ENCODE data around the gene GOLT1A. TPM values are rescaled to one million over a fixed set of nuclear protein-coding genes. Genes with fewer than 3 reads are reported as not detected.

The GOLT1A gene
- total and polyA plus RNA-seq, 4 donors: 14.1 to 103 (median 52.7) TPM

- no peak for TF ChIP-seq JUND (IDR thresholded peaks at IDR 0.05)
- TF ChIP-seq RXRA (IDR thresholded peaks at IDR 0.05): no peak
- TF ChIP-seq ATF3 (IDR thresholded peaks at IDR 0.05): no peak
- no peak for TF ChIP-seq MAX (IDR thresholded peaks at IDR 0.05)
- no peak for TF ChIP-seq SP1 (IDR thresholded peaks at IDR 0.05)
- no peak for TF ChIP-seq ZBTB33 (IDR thresholded peaks at IDR 0.05)
- Histone ChIP-seq H3K9ac (ENCODE audit: low read depth in 1 of 2, low read length in 2 of 2) (no peak overlapping the region), H3K27me3 (ENCODE audit: control insufficient read depth in 4 of 4, insufficient read depth in 4 of 4, low read length in 3 of 4) (no peaks in the 10 kb centered on the region), H3K4me1 (ENCODE audit: control insufficient read depth in 4 of 4, insufficient read depth in 4 of 4, low read length in 3 of 4) (peaks cover 0 to 7% (median 3%) of the 10 kb centered on the region in 4 donors), H3K36me3 (ENCODE audit: control insufficient read depth in 4 of 4, insufficient read depth in 3 of 4, low read depth in 1 of 4, low read length in 3 of 4) (peaks cover 3 to 51% (median 34%) of the 10 kb centered on the region in 4 donors), H3K27ac (ENCODE audit: low read depth in 1 of 2, low read length in 2 of 2) (no peak overlapping the region), H3K4me3 (ENCODE audit: low read depth in 1 of 3, low read length in 3 of 3) (no peak overlapping the region), H3K9me3 (ENCODE audit: control insufficient read depth in 4 of 4, low read length in 3 of 4) (no peaks in the 10 kb centered on the region)
- no peak for DNase-seq (ENCODE audit: low spot score)
Observed at GRCh38 chr1:204232526-204232925, 18.7 kb upstream of the GOLT1A start.

- WGBS: 96% methylated on average over 14 of the region's 14 CpGs
- H3K27ac ChIP-seq (ENCODE audit: low read depth in 1 of 2, low read length in 2 of 2): no peak overlapping the region
- peaks cover 3 to 42% (median 31%) of the 10 kb centered on the region in 4 donors for H3K36me3 ChIP-seq (ENCODE audit: control insufficient read depth in 4 of 4, insufficient read depth in 3 of 4, low read depth in 1 of 4, low read length in 3 of 4)
- H3K4me3 ChIP-seq (ENCODE audit: low read depth in 1 of 3, low read length in 3 of 3): no peak overlapping the region
- no peak overlapping the region for H3K9ac ChIP-seq (ENCODE audit: low read depth in 1 of 2, low read length in 2 of 2)
- DNase-seq (ENCODE audit: low spot score): no peak
- no peaks in the 10 kb centered on the region for H3K27me3 ChIP-seq (ENCODE audit: control insufficient read depth in 4 of 4, insufficient read depth in 4 of 4, low read length in 3 of 4)
- TF ChIP-seq FOXA1 (IDR thresholded peaks at IDR 0.05): no peak
- H3K9me3 ChIP-seq (ENCODE audit: control insufficient read depth in 4 of 4, low read length in 3 of 4): no peaks in the 10 kb centered on the region
- H3K4me1 ChIP-seq (ENCODE audit: control insufficient read depth in 4 of 4, insufficient read depth in 4 of 4, low read length in 3 of 4): peaks cover 4 to 28% (median 19%) of the 10 kb centered on the region in 4 donors
Observed at GRCh38 chr1:204230211-204230610, 16.4 kb upstream of the GOLT1A start.

GRCh38 chr1:204228896-204229295 lies 15.1 kb upstream of the GOLT1A start:
- Histone ChIP-seq H3K4me1 (ENCODE audit: control insufficient read depth in 4 of 4, insufficient read depth in 4 of 4, low read length in 3 of 4) (peaks cover 4 to 31% (median 19%) of the 10 kb centered on the region in 4 donors), H3K27me3 (ENCODE audit: control insufficient read depth in 4 of 4, insufficient read depth in 4 of 4, low read length in 3 of 4) (no peaks in the 10 kb centered on the region), H3K9me3 (ENCODE audit: control insufficient read depth in 4 of 4, low read length in 3 of 4) (no peaks in the 10 kb centered on the region), H3K27ac (ENCODE audit: low read depth in 1 of 2, low read length in 2 of 2) (peak overlapping the region in 1 of 2 donors; percentile 24), H3K4me3 (ENCODE audit: low read depth in 1 of 3, low read length in 3 of 3) (no peak overlapping the region), H3K36me3 (ENCODE audit: control insufficient read depth in 4 of 4, insufficient read depth in 3 of 4, low read depth in 1 of 4, low read length in 3 of 4) (peaks cover 3 to 38% (median 28%) of the 10 kb centered on the region in 4 donors), H3K9ac (ENCODE audit: low read depth in 1 of 2, low read length in 2 of 2) (no peak overlapping the region)
- TF ChIP-seq FOXA2 (IDR thresholded peaks at IDR 0.05): no peak
- no peak for TF ChIP-seq REST (IDR thresholded peaks at IDR 0.05)
- no peak for TF ChIP-seq EGR1 (IDR thresholded peaks at IDR 0.05; ENCODE audit: low read depth in 2 of 2)
- no peak for TF ChIP-seq SP1 (IDR thresholded peaks at IDR 0.05)
- no peak for DNase-seq (ENCODE audit: low spot score)
- 97% methylated on average over 13 of the region's 13 CpGs for WGBS
